KBM-7 (cell line): Measurements from ENCODE around the gene SERPINB2.
A peak's percentile ranks its signal among the peaks of the same experiment; 100 is the strongest.

ENCODE experiments used
- DNase-seq: peaks from one replicate; pipeline ENCODE4 v3.0.0-alpha.2; 2015
- in situ Hi-C: fragments of 300-500 bp; cut with MboI; formaldehyde crosslinking; loops from 2 replicates; pipeline ENCODE4 v1.14.3; 2020; ENCODE audit warnings: low sequenced_read_pairs, low pct_unique_long_range_greater_than_20kb, mixed read lengths

SERPINB2 gene

DNA sequence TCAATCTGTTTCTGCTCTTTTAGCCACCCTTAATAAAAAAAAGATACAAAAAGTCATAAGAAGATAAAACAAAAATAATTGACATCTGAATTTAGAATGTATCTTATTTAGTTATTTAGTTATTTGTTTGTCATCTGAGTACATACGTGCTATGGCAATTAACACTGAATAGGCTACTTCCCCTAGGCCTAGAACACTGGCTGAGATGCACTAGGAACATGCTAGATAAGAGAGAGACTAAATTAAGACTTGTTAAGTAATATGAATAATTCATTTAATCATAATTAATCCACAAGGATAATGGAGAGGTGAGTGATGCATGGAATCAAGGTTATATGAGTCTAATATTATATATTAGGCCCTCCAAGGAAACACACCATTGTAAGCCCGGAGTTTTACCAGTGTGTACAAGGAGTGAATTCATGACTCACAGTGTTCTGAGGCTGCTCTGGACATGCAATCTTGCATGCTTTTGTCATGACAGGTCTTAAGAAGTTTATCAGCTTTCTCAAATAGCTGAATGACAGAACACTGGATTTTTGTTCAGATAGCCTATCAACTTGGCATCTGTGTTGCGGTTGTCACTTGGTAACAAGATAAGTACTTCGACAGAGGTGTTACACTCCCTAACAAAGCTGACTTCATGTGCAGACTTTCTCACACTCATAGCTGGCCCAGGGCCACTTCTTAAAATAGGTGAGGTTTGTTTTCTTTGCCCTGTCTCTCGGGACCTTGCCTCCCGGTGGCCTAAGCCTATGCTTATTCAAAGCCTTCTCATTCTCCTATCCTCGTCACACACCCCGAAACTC lies 5.0 kb upstream of the SERPINB2 start:
- in situ Hi-C loops: no loop called here
- DNase-seq: no peak

GRCh38 chr18:63883617-63884016 lies 3.9 kb upstream of the SERPINB2 start:
- in situ Hi-C loops: no loop called here
- no peak for DNase-seq

DNA sequence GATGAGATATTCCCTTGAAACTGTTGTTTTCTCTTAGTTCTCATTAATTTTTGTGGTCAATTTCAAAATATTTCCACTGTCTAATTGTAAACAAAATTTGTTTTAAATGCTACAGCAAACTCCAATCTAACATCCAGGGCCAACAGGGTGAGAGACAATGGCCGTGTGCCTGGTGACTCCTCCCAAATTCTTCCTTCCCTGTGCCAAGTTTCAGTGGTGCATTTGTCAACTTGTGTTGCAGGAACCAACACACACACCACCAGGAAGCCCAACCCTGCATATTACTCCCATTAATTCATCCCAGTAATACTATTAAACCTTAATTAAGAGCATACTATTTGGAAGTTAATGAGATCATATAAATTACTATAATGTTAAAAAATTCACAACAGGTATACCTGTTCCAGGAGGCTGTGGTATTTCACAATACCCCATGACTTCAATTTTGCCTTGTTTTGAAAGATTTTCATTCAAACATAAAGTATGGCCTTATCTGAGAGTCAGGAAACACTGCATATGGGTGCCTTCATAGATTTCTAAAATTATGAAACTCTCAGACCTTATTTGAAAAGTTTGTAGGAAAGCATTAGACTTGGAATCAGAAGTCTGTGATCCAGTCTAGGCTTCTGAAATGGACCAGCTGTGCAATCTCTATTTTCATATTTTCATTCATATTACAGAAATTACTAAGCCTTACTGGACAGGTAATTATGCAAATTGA lies 1.1 kb downstream of the SERPINB2 start:
- in situ Hi-C loops: no loop called here
- DNase-seq: no peak

GRCh38 chr18:63889626-63890025 lies 2.1 kb downstream of the SERPINB2 start:
- DNase-seq: no peak
- in situ Hi-C loops: no loop called here

- no peak for DNase-seq
- in situ Hi-C loops: no loop called here
Measured at GRCh38 chr18:63890237-63890949, 2.9 kb downstream of the SERPINB2 start.

DNA sequence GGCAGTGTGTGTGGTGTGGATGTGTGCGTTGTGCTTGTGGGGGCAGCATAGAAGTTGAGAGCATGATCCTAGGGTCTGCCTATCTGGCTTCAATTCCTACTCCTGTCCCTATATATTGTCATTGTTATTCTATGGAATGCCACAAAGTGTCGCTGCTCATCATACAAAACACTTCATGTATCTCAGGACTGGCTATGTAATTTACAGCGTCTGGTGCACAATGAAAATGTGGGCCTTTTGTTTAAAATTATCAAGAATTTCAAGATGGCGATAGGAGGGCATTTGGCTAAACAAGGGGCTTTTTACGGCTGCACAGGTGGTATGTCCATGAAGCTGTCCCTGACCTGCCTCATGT lies 3.4 kb downstream of the SERPINB2 start:
- in situ Hi-C loops: no loop called here
- DNase-seq: no peak

DNA sequence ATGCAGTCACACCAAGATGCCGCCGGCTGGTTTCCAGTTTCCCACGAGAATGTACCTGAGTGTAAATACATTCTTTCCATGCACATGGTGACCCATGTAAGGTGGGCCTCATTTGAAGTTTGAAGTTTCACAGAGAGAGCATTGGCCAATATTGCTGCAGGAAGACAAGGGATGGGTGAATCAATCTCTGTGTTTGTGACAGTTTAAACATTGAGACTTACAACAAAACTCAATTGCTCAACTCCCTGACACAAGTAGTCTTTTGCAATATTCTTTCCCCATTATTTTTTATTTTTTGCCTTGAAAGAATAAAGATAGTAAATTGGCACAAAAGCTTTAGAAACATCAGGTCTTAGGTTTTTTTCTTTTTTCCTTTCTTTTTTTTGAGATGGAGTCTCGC lies 5.1 kb downstream of the SERPINB2 start:
- in situ Hi-C loops: no loop called here
- no peak for DNase-seq

- no peak for DNase-seq
- in situ Hi-C loops: no loop called here
Measured at GRCh38 chr18:63894106-63894772, 6.7 kb downstream of the SERPINB2 start.

- peak; percentile 6 for DNase-seq
- in situ Hi-C loops: no loop called here
Measured at GRCh38 chr18:63895190-63895589, 7.7 kb downstream of the SERPINB2 start.

DNA sequence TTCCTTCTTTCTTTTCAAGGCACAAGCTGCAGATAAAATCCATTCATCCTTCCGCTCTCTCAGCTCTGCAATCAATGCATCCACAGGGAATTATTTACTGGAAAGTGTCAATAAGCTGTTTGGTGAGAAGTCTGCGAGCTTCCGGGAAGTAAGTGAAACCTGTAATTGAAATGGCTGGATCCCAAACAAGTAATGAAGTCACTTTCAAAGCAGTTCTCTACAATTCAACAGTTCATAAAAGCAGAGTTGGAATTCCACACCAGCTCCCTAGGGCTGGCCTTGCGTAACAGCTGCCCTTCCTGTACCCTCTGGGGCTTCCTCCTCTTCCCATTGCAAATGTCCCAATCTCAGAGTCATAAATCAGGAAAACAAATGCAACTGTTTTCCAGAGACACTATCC lies 9.6 kb downstream of the SERPINB2 start:
- no peak for DNase-seq
- in situ Hi-C loops: no loop called here

DNA sequence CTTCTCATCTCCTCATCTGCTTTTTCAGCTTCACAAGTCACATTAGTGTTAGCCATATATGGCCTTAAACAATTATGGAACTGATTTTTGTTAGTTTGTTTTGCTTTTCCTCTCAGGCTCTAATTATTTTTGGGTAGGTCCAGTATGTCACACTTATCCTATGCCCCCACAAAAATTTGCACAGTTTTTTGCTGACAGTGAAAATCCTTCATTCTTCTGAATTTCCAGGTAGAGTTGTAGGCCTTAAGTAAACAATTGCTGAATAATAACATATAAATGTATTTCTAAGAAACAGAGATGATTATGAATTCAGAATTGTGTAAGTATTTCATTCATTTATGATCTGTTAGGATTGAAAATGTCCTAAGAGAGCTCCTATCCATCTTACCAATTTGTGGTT lies 11.7 kb downstream of the SERPINB2 start:
- in situ Hi-C loops: no loop called here
- DNase-seq: no peak

DNA sequence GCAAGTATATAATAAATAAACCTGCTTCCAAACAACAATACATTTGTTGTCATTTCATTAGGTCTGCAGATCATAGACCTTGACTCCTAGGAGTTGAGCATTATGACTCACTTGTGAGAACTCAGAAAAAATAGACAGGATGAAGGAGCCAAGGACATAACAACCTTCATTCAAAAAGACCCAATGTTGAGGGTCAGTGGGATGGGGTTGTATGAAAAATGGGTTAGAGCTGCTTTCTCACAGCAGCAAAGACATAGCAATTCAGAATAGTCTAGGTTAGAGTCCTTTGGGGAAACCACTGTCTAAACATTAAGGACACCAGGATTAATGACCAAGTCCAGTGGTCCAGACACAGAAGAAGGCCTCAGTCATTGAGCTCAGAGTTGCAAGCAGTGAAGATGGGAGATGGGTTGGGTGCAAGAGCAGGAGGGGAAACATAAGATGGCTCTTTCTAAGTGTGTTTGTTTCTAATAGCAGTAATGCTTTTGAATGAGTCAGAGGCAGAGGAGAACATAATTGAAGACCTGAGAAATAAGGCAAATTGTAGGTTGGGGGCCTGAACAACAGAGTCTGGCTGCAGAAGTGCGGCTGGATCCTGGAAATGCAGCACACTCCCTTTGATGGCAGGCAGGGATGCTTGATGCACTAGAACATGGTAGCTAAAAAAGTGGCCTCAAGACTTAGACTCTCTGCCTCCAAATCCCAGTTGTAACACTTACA lies 16.5 kb downstream of the SERPINB2 start:
- DNase-seq: no peak
- in situ Hi-C loops: no loop called here

GRCh38 chr18:63904694-63905093 lies 17.2 kb downstream of the SERPINB2 start:
- in situ Hi-C loops: no loop called here
- no peak for DNase-seq

GRCh38 chr18:63905361-63905760 lies 17.9 kb downstream of the SERPINB2 start:
- in situ Hi-C loops: no loop called here
- DNase-seq: peak; percentile 22

DNA sequence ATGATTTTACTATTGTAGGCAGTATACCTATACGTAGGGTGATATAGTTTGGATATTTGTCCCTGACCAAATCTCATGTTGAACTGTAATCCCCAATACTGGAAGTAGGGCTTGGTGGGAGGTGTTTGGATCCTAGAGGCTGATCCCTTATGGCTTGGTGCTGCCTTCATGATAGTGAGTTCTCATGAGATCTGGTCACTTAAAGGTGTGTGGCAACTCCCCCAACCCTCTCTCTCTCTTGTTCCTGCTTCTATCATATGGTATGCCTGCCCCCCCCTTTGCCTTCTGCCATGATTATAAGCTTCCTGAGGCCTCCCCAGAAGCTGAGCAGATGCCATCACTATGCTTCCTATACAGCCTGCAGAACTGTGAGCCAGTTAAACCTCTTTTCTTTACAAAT lies 18.6 kb downstream of the SERPINB2 start:
- in situ Hi-C loops: no loop called here
- DNase-seq: no peak

DNA sequence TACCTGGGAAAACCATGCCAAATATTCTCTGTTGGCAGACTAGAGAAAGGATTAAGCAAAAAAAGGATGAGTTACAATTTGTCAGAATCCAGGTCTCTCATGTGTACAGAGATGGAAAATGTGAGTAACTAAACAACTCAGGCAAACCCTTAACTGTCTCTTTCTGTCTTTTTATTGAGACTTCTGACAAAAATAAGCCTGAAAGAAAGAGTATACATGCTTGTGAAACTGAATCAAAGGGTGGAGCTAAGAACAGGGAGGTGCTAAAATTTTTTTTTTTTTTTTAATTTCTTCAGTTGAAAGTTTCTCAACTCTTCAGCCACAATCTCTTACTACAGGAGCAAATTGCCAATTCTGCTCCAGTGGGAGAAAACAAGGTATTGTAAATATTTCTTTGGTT lies 20.2 kb downstream of the SERPINB2 start, which contains the start of gene SERPINB10:
Gene SERPINB10, plus strand, starts transcription at position 295 of the 400 bp plus-strand sequence. CDS start 7,553 bp downstream, outside the sequence.
- no peak for DNase-seq
- in situ Hi-C loops: no loop called here

DNA sequence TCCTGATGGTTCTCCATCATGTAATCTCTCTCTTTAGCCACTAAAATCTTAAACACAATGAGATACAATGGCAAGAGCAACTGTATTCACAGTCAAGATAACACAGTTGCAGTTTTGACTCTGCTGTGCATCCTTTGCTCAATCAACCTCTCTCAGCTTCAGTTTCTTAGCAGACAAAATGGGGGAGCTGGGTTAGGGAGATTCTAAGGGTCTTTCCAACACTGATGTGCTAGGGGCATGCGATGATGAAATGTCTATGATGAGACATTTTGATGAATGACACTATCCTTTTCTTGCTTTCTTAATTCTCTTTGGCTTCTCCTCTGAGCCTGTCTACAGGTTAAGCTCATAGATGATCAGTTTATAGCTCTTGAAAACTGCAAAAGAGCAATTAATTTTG lies 21.4 kb downstream of the SERPINB2 start:
- in situ Hi-C loops: no loop called here
- DNase-seq: no peak

DNA sequence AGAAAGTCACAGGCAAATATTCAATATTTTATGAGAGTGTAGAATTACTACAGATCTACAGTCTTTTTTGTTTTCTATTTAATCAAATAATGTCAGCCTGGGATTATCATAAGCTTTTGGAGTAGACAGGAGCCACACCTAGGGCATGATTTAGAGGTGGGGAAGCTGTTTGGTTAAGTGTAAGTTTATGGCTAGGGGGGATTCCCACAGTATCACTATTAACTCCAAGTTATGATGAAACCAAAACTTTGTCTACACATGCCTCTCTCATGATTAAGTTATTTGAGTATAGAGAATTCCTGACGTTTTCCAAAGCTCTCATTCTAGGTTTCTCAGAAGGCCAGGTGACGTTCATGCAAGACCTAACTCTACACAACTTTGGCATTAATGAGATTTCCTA lies 22.4 kb downstream of the SERPINB2 start:
- DNase-seq: no peak
- in situ Hi-C loops: no loop called here

DNA sequence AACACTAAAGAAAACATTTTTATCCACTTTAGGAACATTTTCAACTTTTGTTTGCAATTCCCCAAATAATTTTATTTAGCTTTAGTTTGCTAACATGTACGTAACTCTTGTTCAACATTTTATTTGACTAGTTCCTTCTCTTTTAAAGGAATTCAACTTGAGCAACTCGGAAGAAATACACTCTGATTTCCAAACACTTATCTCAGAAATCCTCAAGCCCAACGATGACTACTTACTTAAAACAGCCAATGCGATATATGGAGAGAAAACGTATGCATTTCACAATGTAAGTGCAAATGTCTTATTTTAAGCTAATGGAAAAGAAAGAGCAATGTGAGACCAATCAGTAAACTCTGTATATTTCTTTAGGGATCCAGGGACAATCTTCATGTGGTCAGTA lies 30.3 kb downstream of the SERPINB2 start:
- DNase-seq: no peak
- in situ Hi-C loops: no loop called here
